Fibroblast of pulmonary artery (primary cell): Measurements from ENCODE around the gene CDC34.

Source experiments
- DNase-seq: peaks from one replicate; pipeline ENCODE4 v3.0.0-alpha.2; 2010; ENCODE audit warnings: low read depth
- H3K4me3 ChIP-seq: replicated peaks from 2 replicates; pipeline ENCODE4 v1.5.1; 2011; ENCODE audit warnings: low read depth, mild to moderate bottlenecking, control low read depth, low read length, moderate library complexity
- TF ChIP-seq, protein P1 (sequence below): IDR thresholded peaks from 2 replicates; pipeline ENCODE4 v1.5.1; 2011; ENCODE audit warnings: mild to moderate bottlenecking, control low read depth, low read length, inconsistent platforms; ENCODE audit errors: missing control alignments

The CDC34 gene

DNA sequence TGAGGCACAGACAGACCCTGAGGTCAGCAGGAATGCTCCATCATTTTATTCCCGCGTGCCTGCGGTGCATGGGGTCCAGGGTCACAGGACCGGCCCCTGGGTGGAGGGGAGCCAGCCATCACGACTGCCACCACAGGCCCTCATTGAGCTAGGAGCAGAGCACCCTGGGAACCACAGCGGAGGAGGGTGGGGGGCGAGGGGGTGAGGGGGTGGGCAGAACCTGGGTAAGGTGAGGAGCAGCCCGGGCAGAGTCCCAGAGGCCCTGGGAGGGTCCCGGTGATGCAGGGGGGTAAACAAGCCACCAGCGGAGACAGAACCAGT is 36.5 kb upstream of the CDC34 start:
- DNase-seq: no peak
- H3K4me3 ChIP-seq: no peak overlapping the region
- TF ChIP-seq, protein P1, sequence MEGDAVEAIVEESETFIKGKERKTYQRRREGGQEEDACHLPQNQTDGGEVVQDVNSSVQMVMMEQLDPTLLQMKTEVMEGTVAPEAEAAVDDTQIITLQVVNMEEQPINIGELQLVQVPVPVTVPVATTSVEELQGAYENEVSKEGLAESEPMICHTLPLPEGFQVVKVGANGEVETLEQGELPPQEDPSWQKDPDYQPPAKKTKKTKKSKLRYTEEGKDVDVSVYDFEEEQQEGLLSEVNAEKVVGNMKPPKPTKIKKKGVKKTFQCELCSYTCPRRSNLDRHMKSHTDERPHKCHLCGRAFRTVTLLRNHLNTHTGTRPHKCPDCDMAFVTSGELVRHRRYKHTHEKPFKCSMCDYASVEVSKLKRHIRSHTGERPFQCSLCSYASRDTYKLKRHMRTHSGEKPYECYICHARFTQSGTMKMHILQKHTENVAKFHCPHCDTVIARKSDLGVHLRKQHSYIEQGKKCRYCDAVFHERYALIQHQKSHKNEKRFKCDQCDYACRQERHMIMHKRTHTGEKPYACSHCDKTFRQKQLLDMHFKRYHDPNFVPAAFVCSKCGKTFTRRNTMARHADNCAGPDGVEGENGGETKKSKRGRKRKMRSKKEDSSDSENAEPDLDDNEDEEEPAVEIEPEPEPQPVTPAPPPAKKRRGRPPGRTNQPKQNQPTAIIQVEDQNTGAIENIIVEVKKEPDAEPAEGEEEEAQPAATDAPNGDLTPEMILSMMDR: no peak

DNA sequence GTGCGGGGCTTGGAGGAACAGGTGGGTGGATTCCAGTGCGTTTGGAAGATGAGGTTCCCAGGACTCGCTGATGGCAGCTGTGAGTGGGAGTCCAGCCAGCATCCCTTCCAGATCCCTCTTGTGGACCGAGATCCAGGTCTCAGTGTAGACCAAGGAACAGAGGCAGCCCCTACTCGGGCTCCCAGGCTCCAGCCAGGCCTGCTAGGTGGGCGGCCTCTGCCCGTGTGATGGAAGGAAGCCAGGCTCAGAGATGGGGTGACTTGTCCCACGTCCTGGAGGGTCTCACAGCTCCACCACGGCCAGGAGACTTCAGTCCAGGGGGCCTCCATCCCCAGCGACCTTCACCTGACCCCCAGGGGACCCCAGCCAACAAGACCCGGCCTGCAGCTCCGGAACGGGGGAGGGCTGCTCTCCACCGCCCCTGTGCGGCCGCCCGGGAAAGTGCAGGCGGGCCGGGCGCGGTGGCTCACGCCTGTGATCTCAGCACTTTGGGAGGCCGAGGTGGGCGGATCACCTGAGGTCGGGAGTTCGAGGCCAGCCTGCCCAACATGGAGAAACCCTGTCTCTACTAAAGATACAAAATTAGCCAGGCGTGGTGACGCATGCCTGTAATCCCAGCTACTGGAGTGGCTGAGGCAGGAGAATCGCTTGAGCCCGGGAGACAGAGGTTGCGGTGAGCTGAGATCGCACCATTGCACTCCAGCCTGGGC is 36.0 kb upstream of the CDC34 start:
- peak; percentile 44 for DNase-seq
- TF ChIP-seq, protein P1: peak; percentile 52
- H3K4me3 ChIP-seq: no peak overlapping the region

DNA sequence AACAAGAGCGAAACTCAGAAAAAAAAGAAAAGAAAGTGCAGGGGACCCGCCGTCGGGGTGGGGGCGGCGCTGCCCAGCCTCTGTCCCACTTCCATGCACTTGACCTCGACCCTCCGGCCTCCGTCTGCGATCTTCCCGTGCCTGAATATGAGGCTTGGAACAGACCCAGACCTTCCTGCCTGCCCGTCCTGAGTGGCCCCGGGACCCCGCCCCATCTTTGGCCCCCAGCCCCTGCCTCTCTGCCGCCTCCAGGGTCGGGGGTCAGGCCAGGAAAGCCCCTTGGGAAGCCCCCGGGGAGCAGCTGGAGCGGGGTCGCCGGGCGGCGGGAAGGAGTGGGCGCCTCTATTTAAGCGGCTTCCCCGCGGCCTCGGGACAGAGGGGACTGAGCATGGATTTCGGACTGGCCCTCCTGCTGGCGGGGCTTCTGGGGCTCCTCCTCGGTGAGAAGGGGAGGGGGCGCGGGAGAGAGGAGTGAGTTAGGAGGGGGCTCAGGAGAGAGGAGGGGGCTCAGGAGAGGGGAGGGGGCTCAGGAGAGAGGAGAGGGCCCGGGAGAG is 35.4 kb upstream of the CDC34 start, which contains the start of gene MADCAM1:
Gene MADCAM1 (plus strand): TSS at position 375 of the 554 bp plus-strand sequence. CDS start 14 bp downstream, at position 389.
- DNase-seq: no peak
- TF ChIP-seq, protein P1: no peak
- no peak within 1 kb of the TSS for H3K4me3 ChIP-seq

DNA sequence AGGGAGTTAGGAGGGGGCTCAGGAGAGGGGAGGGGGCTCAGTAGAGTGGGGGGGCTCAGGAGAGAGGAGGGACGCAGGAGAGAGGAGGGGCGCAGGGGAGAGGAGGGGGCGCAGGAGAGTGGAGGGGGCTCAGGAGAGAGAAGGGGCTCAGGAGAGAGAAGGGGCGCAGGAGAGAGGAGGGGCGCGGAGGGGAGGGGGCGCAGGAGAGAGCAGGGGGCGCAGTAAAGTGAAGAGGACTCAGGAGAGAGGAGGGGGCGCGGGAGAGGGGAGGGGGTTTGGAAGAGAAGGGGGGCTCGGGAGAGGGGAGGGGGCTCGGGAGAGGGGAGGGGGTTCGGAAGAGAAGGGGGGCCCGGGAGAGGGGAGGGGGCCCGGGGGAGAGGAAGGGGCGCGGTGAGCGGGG is 34.6 kb upstream of the CDC34 start:
- H3K4me3 ChIP-seq: no peak overlapping the region
- TF ChIP-seq, protein P1: no peak
- DNase-seq: no peak

DNA sequence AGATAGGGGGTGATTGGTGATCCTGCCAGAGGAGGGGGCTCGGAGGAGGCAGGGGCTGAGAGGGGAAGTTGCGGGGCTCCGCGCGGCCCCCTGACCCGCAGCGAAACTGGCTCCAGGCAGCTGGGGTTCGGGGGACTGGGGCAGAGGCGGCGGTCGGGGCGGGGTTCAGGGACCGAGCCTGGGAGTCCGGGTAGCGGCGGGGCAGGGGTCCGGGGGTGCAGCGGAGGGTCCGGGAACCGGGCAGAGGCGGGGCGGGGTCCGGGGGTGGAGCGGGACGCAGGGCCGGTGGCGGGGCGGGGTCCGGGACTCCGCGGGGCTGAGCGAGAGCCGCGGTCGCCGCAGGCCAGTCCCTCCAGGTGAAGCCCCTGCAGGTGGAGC is 34.1 kb upstream of the CDC34 start:
- TF ChIP-seq, protein P1: no peak
- H3K4me3 ChIP-seq: no peak overlapping the region
- DNase-seq: no peak

DNA sequence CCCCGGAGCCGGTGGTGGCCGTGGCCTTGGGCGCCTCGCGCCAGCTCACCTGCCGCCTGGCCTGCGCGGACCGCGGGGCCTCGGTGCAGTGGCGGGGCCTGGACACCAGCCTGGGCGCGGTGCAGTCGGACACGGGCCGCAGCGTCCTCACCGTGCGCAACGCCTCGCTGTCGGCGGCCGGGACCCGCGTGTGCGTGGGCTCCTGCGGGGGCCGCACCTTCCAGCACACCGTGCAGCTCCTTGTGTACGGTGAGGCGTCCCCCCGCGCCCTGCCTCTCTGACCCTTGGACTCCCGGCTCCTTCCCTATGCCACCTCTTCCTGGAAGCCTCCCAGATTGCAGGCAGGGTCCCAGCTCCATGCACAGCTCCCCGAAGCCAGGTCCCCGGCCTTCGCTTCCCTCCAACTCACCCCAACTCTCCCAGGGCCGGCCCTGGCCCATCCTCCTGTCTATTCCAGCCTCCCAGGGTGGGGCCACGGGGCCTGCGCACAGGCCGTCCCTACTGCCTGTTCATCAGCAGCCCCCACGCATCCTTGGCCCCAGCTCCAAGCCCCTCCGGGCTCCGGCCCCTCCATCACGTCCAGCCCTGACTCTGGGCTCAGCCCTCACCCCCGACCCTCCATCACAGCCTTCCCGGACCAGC is 33.6 kb upstream of the CDC34 start:
- TF ChIP-seq, protein P1: no peak
- DNase-seq: no peak
- no peak overlapping the region for H3K4me3 ChIP-seq

DNA sequence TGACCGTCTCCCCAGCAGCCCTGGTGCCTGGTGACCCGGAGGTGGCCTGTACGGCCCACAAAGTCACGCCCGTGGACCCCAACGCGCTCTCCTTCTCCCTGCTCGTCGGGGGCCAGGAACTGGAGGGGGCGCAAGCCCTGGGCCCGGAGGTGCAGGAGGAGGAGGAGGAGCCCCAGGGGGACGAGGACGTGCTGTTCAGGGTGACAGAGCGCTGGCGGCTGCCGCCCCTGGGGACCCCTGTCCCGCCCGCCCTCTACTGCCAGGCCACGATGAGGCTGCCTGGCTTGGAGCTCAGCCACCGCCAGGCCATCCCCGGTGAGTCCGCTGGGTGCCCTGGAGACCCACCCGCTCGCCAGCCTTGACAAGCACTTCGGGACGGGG is 33.1 kb upstream of the CDC34 start:
- TF ChIP-seq, protein P1: no peak
- H3K4me3 ChIP-seq: no peak overlapping the region
- DNase-seq: no peak
